Stimulated activated effector memory CD8-positive, alpha-beta T cell treated with anti-CD3 and anti-CD28 coated beads, Interleukin-12 subunit alpha, Interleukin-12 subunit beta, amount 100 ng/mL, for 72 hours (primary cell): Measurements from ENCODE around the gene PHACTR2.

Source experiments
- ATAC-seq: fragments of 150-1000 bp; cut with Tn5 transposase; 2 replicates; pipeline ENCODE4 v1.10.0; 2021
- DNase-seq, 2 donors: peaks; one replicate each; pipeline ENCODE4 v3.0.0; 2021 to 2022; ENCODE audit warnings: low spot score in 2 of 2
- H3K27ac Mint-ChIP-seq: one replicate; pipeline ENCODE4 v1.8.0; 2022; ENCODE audit warnings: mild to moderate bottlenecking, mixed read lengths
- H3K36me3 Mint-ChIP-seq: one replicate; pipeline ENCODE4 v1.8.0; 2022; ENCODE audit warnings: mild to moderate bottlenecking, mixed read lengths
- H3K4me1 Mint-ChIP-seq: one replicate; pipeline ENCODE4 v1.8.0; 2022; ENCODE audit warnings: mixed read lengths
- H3K4me3 Mint-ChIP-seq: one replicate; pipeline ENCODE4 v1.8.0; 2022; ENCODE audit warnings: mild to moderate bottlenecking, mixed read lengths
- H3K9me3 Mint-ChIP-seq: one replicate; pipeline ENCODE4 v1.8.0; 2022; ENCODE audit warnings: mixed read lengths

Gene PHACTR2

DNA sequence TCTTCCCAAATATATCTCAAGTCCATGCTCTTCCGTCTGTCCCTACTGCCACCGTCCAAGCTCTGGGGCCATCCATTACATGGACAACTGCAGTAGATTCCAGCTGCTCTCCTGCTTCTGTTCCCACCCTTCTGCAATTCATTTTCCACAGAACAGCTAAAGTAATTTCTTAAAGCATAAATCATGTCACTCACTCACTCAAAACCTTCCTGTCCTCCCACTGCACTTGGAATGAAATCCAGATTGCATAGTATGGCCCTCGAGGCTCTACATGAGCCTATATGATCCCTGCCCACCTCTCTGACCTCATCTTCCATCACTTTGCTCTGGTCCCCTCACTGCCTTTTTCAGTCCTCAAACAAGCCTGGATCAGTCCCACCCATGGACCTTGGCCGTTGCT is 10.9 kb downstream of the PHACTR2 start:
- no peak for DNase-seq
- Mint-ChIP-seq H3K36me3 (no peaks in the 10 kb centered on the region), H3K4me1 (peaks cover 30% of the 10 kb centered on the region), H3K9me3 (no peaks in the 10 kb centered on the region), H3K27ac (no peak overlapping the region), H3K4me3 (no peak overlapping the region)
- ATAC-seq, result no peak

DNA sequence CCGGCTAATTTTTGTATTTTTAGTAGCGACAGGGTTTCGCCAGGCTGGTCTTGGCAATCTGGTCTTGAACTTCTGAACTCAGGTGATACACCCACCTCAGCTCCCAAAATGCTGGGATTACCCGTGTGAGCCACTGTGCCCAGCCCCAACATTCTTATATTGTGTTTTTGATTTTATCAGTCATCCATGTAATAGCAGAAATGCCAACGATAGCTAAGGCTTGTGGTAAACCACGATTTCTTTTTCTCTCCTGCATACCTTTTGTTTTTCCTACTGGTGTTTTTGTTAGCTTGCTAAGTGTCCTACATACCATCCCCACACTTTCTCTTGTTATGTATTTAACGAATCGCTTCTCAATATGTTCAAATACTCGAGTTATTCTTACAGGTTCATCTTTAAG is 12.1 kb downstream of the PHACTR2 start:
- no peak overlapping the region for H3K4me3 Mint-ChIP-seq
- no peaks in the 10 kb centered on the region for H3K36me3 Mint-ChIP-seq
- H3K9me3 Mint-ChIP-seq, result no peaks in the 10 kb centered on the region
- DNase-seq (no peak), ATAC-seq (no peak)
- peaks cover 34% of the 10 kb centered on the region for H3K4me1 Mint-ChIP-seq
- no peak overlapping the region for H3K27ac Mint-ChIP-seq

DNA sequence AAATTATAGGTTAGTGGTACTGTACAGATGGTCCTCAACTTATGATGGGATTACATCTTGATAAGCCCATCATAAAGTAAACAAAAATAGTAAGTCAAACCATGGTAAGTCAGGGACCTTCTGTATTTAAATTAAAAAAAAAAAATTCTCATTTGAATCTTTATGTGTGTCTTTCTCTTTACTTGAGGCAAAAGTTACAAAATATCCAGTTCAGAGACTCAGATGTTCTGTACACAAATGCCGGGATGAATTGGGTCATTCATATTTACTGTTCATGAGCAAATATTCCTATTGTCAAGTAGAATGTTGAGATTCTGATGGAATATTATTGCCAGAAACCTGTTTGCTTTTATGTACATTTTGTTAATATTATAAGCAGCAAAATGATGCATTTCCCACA is 13.4 kb downstream of the PHACTR2 start:
- no peak for DNase-seq
- Mint-ChIP-seq H3K4me1 (peaks cover 36% of the 10 kb centered on the region), H3K4me3 (no peak overlapping the region), H3K36me3 (no peaks in the 10 kb centered on the region), H3K27ac (no peak overlapping the region), H3K9me3 (no peaks in the 10 kb centered on the region)
- no peak for ATAC-seq

DNA sequence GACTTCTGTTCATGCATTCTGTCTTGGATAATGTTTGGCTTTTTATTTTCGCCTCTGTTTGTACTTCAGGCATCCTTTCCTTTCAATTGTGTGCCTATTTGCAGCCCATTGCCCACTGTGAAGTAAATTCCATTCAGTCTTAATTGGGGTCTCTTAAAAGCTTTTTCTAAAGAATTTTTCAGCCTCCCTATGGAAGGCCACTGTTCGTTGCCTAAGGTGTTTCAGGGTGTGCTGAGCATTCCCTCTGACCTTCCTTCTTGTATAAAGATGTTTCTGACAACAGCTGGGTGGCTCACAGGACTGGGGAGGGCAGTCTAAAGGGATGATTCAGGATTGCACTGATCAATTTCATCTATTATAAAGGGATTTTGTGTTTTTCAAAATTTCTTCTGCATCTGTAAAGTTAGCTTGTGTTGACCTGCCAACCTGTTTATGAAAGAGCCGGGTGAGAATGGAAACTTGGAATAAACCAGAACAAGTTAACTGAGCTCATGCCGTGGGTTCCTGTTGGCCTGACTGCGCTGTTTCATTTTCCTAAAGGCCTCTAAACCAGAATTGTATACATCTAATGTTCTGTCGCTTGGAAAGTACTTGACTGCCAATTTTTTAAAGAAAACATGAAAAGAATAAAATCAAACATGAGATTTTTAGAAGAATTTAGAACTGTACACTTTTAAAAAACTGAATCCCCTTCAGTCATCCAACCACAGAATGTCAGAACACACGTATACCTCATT is 14.3 kb downstream of the PHACTR2 start:
- Mint-ChIP-seq H3K36me3 (no peaks in the 10 kb centered on the region), H3K27ac (no peak overlapping the region), H3K9me3 (no peaks in the 10 kb centered on the region), H3K4me3 (no peak overlapping the region), H3K4me1 (peaks cover 40% of the 10 kb centered on the region)
- ATAC-seq (no peak), DNase-seq (no peak)

DNA sequence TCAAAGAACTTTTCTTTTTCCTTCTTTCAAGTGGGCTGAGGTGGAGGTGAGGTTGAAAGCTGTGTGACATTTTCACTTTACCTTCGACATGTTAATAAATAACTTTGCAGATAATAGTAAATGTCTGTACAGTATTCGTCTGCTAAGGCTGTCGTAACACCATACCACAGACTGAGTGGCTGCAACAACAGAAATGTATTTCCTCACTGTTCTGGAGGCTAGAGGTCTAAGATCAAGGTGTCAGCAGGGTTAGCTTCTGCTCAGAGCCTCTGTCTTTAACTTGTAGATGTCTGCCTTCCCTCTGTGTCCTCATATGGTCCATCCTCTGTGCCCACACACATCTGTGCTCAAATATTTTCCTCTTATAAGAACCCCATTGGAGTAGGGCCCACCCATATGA is 14.9 kb downstream of the PHACTR2 start:
- no peaks in the 10 kb centered on the region for H3K9me3 Mint-ChIP-seq
- H3K4me1 Mint-ChIP-seq, result peaks cover 39% of the 10 kb centered on the region
- no peak overlapping the region for H3K4me3 Mint-ChIP-seq
- no peaks in the 10 kb centered on the region for H3K36me3 Mint-ChIP-seq
- H3K27ac Mint-ChIP-seq, result no peak overlapping the region
- ATAC-seq (no peak), DNase-seq (no peak)

DNA sequence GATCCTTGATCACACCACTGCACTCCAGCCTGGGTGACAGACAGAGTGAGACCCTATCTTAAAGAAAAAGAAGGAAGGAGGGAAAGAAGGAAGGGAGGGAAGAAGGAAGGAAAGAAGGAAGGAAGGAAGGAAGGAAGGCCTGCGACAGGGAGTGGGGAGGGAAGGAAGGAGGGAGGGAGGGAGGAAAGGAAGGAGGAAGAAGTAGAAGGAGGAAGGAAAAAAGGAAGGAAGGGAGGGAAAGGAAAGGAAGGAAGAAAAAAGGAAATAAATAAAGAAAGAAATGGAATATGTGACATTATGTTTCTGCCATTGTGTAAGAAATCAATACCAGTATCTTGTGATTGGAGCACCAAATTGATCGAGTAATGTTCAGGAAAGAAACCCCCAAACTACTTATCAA is 16.2 kb downstream of the PHACTR2 start:
- ATAC-seq, result no peak
- H3K9me3 Mint-ChIP-seq, result no peaks in the 10 kb centered on the region
- H3K27ac Mint-ChIP-seq, result no peak overlapping the region
- DNase-seq, result no peak
- no peaks in the 10 kb centered on the region for H3K36me3 Mint-ChIP-seq
- no peak overlapping the region for H3K4me3 Mint-ChIP-seq
- H3K4me1 Mint-ChIP-seq, result peaks cover 36% of the 10 kb centered on the region

DNA sequence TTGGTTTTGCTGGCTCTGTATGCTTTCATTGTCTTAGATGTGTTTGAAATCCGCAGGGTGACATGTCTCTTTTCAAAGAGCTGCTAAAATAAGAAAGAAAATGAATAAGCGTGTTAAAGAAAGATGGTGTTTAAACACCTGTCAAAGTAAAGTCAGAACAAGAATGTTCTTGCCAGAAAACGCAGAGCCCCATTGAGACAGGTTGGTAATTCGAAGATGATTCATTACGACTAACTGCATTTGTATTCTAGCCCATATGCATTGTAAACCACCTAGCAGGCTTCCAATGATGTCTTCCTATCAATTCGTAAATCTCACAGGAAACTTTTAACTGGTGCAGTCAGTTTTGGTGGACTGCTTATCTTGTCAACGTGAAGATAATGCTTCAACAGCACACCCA is 16.8 kb downstream of the PHACTR2 start:
- no peak overlapping the region for H3K4me3 Mint-ChIP-seq
- H3K4me1 Mint-ChIP-seq, result peaks cover 41% of the 10 kb centered on the region
- H3K27ac Mint-ChIP-seq, result no peak overlapping the region
- ATAC-seq (peak; percentile 90), DNase-seq (no peak)
- no peaks in the 10 kb centered on the region for H3K36me3 Mint-ChIP-seq
- H3K9me3 Mint-ChIP-seq, result no peaks in the 10 kb centered on the region

DNA sequence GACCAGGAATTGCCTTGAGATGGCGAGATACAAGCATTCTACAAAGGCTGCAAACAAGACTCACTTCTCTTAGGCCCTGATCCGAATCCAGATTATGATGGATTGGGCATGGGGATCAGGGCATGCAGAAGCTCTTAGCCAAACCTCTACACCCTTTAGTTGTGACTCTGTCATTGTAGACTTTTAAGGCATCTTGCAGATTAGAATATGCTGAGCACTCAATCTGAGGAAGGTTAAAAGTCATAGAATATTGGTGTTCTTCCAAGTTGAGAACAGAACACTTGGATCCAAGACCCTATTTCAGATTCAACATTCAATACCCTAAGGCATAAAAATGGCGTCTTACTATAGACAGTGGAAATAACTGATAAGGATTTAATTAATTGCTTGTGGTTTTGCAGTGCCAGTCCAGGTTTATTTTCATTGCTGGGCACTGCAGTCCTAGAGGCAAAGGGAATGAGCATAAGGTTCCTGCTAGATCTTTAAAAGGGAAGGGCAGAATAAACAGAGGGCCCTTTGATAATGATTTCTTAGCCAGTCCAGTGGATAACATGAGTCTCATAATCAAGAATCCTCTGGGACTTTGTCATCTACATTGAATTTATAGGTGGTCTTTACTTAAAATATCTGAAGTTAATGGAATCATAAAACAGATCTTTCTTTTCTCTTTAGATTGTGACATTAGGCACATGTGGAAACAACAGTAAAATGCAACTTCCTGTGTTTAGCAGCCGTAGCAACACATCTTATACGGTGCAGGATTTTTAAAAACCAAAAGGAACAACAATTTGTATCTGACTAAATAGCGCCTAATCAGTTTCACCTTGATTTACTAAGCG is 17.6 kb downstream of the PHACTR2 start:
- ATAC-seq (no peak), DNase-seq (no peak)
- Mint-ChIP-seq H3K4me3 (no peak overlapping the region), H3K36me3 (no peaks in the 10 kb centered on the region), H3K9me3 (no peaks in the 10 kb centered on the region), H3K4me1 (peaks cover 36% of the 10 kb centered on the region), H3K27ac (no peak overlapping the region)

DNA sequence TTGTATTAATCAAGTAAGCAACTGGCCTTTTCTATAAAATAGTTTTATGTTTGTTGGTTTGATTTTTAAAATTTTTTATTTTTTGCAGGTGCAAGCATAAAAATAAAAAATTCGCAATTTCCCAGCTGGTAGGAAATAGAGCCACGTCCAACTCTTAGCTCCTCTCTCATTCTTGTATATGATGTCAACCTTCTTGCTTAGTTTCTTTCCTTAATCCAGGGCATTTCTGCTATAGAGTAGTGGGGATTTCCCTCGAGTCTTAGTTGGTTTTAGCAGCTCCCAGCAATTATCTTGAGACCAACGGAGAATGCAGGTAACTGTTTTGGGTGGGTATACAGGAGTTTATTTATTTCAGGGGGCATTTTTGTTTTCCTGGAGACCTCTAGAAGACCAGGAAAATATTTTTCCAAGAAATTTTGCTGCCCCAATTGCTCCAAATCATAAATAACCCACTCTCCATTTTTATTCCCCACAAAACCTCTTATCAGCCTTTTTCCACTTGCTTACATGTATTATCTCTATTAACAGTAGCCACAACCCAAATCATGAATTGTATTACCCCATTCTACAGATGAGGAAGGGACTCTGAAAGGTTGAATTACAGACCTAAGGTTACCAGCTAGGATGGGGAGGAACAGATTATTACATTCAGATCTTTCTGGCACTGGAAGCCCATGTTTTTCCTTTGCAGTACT is 18.4 kb downstream of the PHACTR2 start:
- H3K9me3 Mint-ChIP-seq, result no peaks in the 10 kb centered on the region
- no peaks in the 10 kb centered on the region for H3K36me3 Mint-ChIP-seq
- no peak for ATAC-seq
- peak overlapping the region; percentile 32 for H3K27ac Mint-ChIP-seq
- no peak overlapping the region for H3K4me3 Mint-ChIP-seq
- no peak for DNase-seq
- H3K4me1 Mint-ChIP-seq, result peaks cover 35% of the 10 kb centered on the region

DNA sequence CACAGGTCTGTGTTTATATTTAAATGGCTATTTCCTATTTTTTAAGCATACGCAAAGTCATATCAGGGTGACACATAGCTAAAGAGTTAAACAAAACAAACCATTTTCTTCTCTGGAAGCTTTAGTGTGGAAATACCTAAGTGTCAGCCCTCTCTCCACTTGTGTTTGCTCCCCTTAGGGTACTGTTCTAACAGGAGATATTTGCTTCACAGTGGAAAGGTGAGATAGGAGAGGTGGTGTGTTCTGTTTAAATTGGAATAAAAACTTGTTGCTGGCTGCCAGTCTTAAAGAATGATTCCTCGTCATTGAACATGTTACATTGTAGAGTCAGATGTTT is 18.9 kb downstream of the PHACTR2 start:
- Mint-ChIP-seq H3K36me3 (no peaks in the 10 kb centered on the region), H3K4me1 (peaks cover 35% of the 10 kb centered on the region), H3K27ac (peak overlapping the region; percentile 32), H3K4me3 (no peak overlapping the region), H3K9me3 (no peaks in the 10 kb centered on the region)
- DNase-seq (no peak), ATAC-seq (no peak)

DNA sequence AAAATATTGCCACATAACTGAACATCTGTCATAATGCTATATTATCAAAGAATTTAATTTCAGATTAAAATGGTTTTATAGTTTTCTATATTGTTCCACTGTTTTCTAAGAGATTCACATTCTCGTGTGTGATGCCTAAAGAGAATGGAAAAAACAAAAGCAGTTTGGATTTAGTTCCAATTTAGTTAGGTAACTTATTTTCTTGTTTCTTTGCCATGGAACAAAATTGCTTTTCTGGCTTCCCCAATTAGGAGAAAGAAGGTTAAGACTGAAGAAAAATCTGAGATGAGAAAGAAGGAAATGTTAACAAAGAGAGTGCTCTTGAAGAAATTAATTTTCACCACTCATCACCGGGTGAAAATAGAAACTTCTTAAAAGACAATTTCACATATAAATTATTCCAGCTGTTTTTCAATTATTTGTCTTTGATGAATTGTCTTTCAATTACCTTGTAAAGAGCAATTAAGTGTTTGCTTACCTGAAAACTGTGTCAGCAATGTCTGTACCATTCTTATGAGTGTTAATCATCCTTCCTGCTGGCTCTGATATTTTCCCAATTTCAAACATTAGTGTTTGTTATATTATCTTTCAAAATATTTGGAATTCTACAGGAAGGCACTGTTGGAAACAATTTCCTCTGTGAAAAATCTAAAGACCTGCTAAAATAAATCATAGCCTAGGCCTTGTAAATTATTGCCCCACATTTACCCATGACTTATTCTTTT is 19.5 kb downstream of the PHACTR2 start:
- no peak for ATAC-seq
- Mint-ChIP-seq H3K4me1 (peaks cover 35% of the 10 kb centered on the region), H3K4me3 (no peak overlapping the region), H3K36me3 (no peaks in the 10 kb centered on the region), H3K27ac (peak overlapping the region; percentile 32), H3K9me3 (no peaks in the 10 kb centered on the region)
- no peak for DNase-seq

DNA sequence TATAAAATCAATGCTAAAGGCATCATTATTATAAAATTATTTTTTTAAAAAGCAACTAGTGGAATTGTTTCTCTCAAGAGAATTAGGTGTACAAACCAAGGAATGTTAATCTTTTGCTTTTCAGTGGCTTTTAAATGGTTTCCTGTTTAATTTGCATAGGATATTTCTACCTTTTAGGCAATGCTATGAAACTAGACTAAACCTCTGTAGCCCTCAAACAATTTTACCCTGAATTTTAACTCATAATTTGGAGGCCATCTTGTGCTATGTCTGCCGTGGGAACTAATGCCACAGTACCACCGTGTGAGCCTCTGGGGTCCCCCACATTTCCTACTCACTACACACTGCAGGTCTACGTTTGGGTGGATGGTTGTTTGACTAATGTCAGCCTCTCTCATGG is 20.6 kb downstream of the PHACTR2 start:
- no peaks in the 10 kb centered on the region for H3K36me3 Mint-ChIP-seq
- peaks cover 35% of the 10 kb centered on the region for H3K4me1 Mint-ChIP-seq
- no peak overlapping the region for H3K27ac Mint-ChIP-seq

DNA sequence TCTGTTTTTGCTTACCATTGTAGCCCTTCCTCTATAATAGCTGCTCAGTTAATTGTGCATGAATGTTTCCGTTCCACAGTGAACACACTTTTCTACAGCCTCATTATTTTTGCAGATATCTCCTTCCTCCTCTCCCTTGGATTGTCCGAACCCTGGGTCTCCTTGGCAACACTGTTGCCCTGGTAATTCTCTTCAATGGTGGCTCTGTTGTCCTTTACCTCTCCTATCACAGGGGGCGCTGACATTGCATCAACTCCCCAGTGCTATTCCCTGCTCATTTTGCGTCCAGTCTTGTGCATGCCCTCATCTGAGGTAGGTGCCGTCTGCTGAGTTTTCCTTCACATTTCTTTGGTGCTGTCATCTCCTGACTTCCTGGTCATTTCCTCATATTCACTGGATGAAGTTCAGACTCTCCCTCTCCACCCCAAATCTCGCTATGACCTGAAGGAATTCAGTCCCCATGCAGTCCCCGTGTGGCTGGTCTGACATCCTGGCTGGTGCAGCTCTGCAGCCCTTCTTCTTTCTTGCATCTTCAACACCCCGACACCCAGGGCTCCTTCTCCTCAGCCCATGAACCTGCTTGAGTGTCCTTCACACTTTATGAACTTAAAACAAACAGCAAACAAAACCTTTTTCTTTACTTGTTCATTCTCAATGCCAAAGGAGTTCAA is 21.1 kb downstream of the PHACTR2 start:
- no peak overlapping the region for H3K4me3 Mint-ChIP-seq
- no peak for DNase-seq
- no peaks in the 10 kb centered on the region for H3K9me3 Mint-ChIP-seq
- H3K36me3 Mint-ChIP-seq, result no peaks in the 10 kb centered on the region
- H3K27ac Mint-ChIP-seq, result no peak overlapping the region
- H3K4me1 Mint-ChIP-seq, result peaks cover 31% of the 10 kb centered on the region
- ATAC-seq, result no peak

More for the DNA sequence above, 20.6 kb downstream of the PHACTR2 start:
- no peak overlapping the region for H3K4me3 Mint-ChIP-seq
- H3K9me3 Mint-ChIP-seq, result no peaks in the 10 kb centered on the region
- no peak for DNase-seq
- no peak for ATAC-seq

DNA sequence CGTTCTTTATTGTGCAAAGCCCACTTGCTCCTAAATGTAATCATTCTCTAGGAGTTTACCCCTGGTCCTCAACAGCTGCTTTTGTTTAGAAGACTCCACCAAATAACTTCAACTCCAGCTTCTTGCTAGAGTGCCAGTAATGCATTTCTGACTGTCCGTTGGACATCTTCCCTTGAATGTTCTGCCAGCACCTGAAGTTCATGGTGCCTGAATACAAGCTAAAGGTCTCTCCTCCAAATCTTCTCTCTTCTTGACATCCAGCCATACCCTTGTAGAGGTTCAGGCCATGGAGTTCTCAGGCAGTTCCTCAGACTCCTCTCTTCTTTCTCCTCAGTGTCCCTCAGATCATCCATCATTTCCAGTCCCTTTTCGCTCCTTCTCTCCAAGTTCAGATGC is 21.7 kb downstream of the PHACTR2 start:
- H3K9me3 Mint-ChIP-seq, result no peaks in the 10 kb centered on the region
- peaks cover 26% of the 10 kb centered on the region for H3K4me1 Mint-ChIP-seq
- peak overlapping the region; percentile 4 for H3K27ac Mint-ChIP-seq
- no peaks in the 10 kb centered on the region for H3K36me3 Mint-ChIP-seq
- no peak for ATAC-seq
- H3K4me3 Mint-ChIP-seq, result no peak overlapping the region
- no peak for DNase-seq
